SK-N-SH (cell line): Measurements from ENCODE around the gene EML5.

Experiments
- IRF3 ChIP-seq: fragments of 150-350 bp; IDR thresholded peaks from 2 replicates; pipeline ENCODE4 v1.6.1; 2016; ENCODE audit warnings: mild to moderate bottlenecking, low read depth, low read length
- TF ChIP-seq, protein P1 (sequence below): fragments of 200-600 bp; sonication (generic); IDR thresholded peaks from 2 replicates; pipeline ENCODE4 v1.6.1; 2017; ENCODE audit warnings: antibody characterized with exemption, mild to moderate bottlenecking, moderate library complexity

DNA sequence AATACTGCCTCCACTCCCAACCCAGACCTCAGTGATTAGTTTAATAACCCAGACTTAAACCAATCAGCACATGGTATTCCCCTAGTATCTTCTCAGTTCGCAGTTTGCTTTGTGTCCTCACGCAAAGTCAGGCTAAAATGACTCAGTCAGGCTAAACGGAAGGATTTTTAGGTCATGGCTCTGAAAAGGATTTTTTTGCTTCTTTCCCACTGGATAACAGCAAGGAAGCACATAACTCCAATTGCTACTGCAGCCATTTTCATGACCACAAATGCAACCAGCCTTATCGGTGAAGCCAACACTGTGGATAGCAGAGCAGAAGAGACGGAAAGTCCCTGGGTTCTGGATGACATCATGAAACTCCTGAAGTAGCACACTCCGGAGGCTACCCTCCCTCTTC lies 162.2 kb downstream of the EML5 start:
- TF ChIP-seq, protein P1, sequence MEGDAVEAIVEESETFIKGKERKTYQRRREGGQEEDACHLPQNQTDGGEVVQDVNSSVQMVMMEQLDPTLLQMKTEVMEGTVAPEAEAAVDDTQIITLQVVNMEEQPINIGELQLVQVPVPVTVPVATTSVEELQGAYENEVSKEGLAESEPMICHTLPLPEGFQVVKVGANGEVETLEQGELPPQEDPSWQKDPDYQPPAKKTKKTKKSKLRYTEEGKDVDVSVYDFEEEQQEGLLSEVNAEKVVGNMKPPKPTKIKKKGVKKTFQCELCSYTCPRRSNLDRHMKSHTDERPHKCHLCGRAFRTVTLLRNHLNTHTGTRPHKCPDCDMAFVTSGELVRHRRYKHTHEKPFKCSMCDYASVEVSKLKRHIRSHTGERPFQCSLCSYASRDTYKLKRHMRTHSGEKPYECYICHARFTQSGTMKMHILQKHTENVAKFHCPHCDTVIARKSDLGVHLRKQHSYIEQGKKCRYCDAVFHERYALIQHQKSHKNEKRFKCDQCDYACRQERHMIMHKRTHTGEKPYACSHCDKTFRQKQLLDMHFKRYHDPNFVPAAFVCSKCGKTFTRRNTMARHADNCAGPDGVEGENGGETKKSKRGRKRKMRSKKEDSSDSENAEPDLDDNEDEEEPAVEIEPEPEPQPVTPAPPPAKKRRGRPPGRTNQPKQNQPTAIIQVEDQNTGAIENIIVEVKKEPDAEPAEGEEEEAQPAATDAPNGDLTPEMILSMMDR, result no peak
- TF ChIP-seq IRF3, result no peak
